GM18873 (cell line): ENCODE measurements around the gene GAREM2.
"Not testable (repeated sequence)": the region's sequence is repeated elsewhere in the genome, so short reads cannot be mapped to it uniquely, and the experiment has no call there.

Experiments
- ATAC-seq: cut with Tn5 transposase; IDR thresholded peaks from one replicate; pipeline ENCODE4 v1.9.1; 2021; ENCODE audit warnings: mild to moderate bottlenecking, moderate library complexity, moderate number of reproducible peaks; ENCODE audit not compliant: unreplicated experiment, low FRiP score

GAREM2 gene

GRCh38 chr2:26172871-26173775, at the start of gene GAREM2:
Gene GAREM2 (plus strand): TSS chr2:26173088. CDS start chr2:26173221, 133 bp downstream.
- ATAC-seq: no peak

- no peak for ATAC-seq
Measured at GRCh38 chr2:26123426-26123825, 49.5 kb upstream of the GAREM2 start.

- no peak for ATAC-seq
Measured at GRCh38 chr2:26126074-26126473, 46.8 kb upstream of the GAREM2 start.

GRCh38 chr2:26128176-26128575, 44.7 kb upstream of the GAREM2 start:
- ATAC-seq: no peak

- no peak for ATAC-seq
Measured at GRCh38 chr2:26130763-26131162, 42.1 kb upstream of the GAREM2 start.

- no peak for ATAC-seq
Measured at GRCh38 chr2:26136451-26136850, 36.4 kb upstream of the GAREM2 start.

- ATAC-seq: no peak
Measured at GRCh38 chr2:26139269-26140183, 33.4 kb upstream of the GAREM2 start.

- no peak for ATAC-seq
Measured at GRCh38 chr2:26141145-26141769, 31.6 kb upstream of the GAREM2 start.

GRCh38 chr2:26144031-26144430, 28.9 kb upstream of the GAREM2 start:
- no peak for ATAC-seq

GRCh38 chr2:26144953-26145680, 27.8 kb upstream of the GAREM2 start:
- no peak for ATAC-seq

GRCh38 chr2:26148501-26148900, 24.4 kb upstream of the GAREM2 start:
- ATAC-seq: no peak

- no peak for ATAC-seq
Measured at GRCh38 chr2:26150243-26150642, 22.6 kb upstream of the GAREM2 start.

- no peak for ATAC-seq
Measured at GRCh38 chr2:26157580-26157979, 15.3 kb upstream of the GAREM2 start.

GRCh38 chr2:26161926-26162325, 11.0 kb upstream of the GAREM2 start:
- no peak for ATAC-seq

- ATAC-seq: no peak
Measured at GRCh38 chr2:26162963-26163362, 9.9 kb upstream of the GAREM2 start.

GRCh38 chr2:26164231-26164630, 8.7 kb upstream of the GAREM2 start:
- ATAC-seq: no peak

GRCh38 chr2:26164641-26165211, 8.2 kb upstream of the GAREM2 start:
- no peak for ATAC-seq

- ATAC-seq: no peak
Measured at GRCh38 chr2:26165403-26165802, 7.5 kb upstream of the GAREM2 start.

- ATAC-seq: not testable (repeated sequence)
Measured at GRCh38 chr2:26166541-26166940, 6.3 kb upstream of the GAREM2 start.

- no peak for ATAC-seq
Measured at GRCh38 chr2:26168785-26169184, 4.1 kb upstream of the GAREM2 start.
